ENCODE measurements around the gene LHFPL6. TPM values are rescaled to one million over a fixed set of nuclear protein-coding genes. Genes with fewer than 3 reads are reported as not detected.

Gene LHFPL6
- total RNA-seq, 2 donors from 2014 or later = 0.53 to 2.8 TPM

- H3K4me1 Mint-ChIP-seq = peaks cover 44% of the 10 kb centered on the region
- no peak overlapping the region for H3K27ac Mint-ChIP-seq
- H3K36me3 ChIP-seq (ENCODE audit: control insufficient read depth, insufficient read depth, low read length) = no peaks in the 10 kb centered on the region
- peaks cover 63% of the 10 kb centered on the region for H3K27me3 ChIP-seq (ENCODE audit: control insufficient read depth, insufficient read depth, low read length, poor library complexity, severe bottlenecking)
- H3K4me3 ChIP-seq (ENCODE audit: low read length) = peak overlapping the region; percentile 21
- DNase-seq = no peak
- WGBS, 2 experiments (ENCODE audit: insufficient coverage in 1 of 2, insufficient read length in 1 of 2) = 0 to 17% methylated on average over 1 to 3 of the region's 3 CpGs
- H3K9me3 ChIP-seq (ENCODE audit: control insufficient read depth, low read length) = peaks cover 17% of the 10 kb centered on the region
- H3K4me1 ChIP-seq (ENCODE audit: control insufficient read depth, insufficient read depth, low read length) = peaks cover 8% of the 10 kb centered on the region
- peaks cover 2% of the 10 kb centered on the region for H3K36me3 Mint-ChIP-seq (ENCODE audit: low read depth)
- peak overlapping the region; percentile 85 for H3K27ac ChIP-seq (ENCODE audit: low read depth, low read length)
- H3K4me3 Mint-ChIP-seq = peak overlapping the region; percentile 16
- peaks cover 12% of the 10 kb centered on the region for H3K9me3 Mint-ChIP-seq
- no peak overlapping the region for H3K9ac ChIP-seq (ENCODE audit: extremely low read depth, low read length, poor library complexity, severe bottlenecking)
- peaks cover 95% of the 10 kb centered on the region for H3K27me3 Mint-ChIP-seq (ENCODE audit: insufficient read depth)
- no peak for TF ChIP-seq CTCF (conservative IDR thresholded peaks at IDR 0.05)
Measured at GRCh38 chr13:39385621-39386231, 217.3 kb downstream of the LHFPL6 start.

GRCh38 chr13:39385154-39385553, 217.8 kb downstream of the LHFPL6 start:
- peaks cover 16% of the 10 kb centered on the region for H3K9me3 Mint-ChIP-seq
- Histone ChIP-seq H3K4me3 (ENCODE audit: low read length) (peak overlapping the region; percentile 21), H3K4me1 (ENCODE audit: control insufficient read depth, insufficient read depth, low read length) (peaks cover 8% of the 10 kb centered on the region), H3K9ac (ENCODE audit: extremely low read depth, low read length, poor library complexity, severe bottlenecking) (no peak overlapping the region), H3K27ac (ENCODE audit: low read depth, low read length) (peak overlapping the region; percentile 85), H3K27me3 (ENCODE audit: control insufficient read depth, insufficient read depth, low read length, poor library complexity, severe bottlenecking) (peaks cover 59% of the 10 kb centered on the region), H3K9me3 (ENCODE audit: control insufficient read depth, low read length) (peaks cover 19% of the 10 kb centered on the region), H3K36me3 (ENCODE audit: control insufficient read depth, insufficient read depth, low read length) (no peaks in the 10 kb centered on the region)
- peak overlapping the region; percentile 16 for H3K4me3 Mint-ChIP-seq
- TF ChIP-seq CTCF (conservative IDR thresholded peaks at IDR 0.05) = no peak
- WGBS, 2 experiments (ENCODE audit: insufficient coverage in 1 of 2, insufficient read length in 1 of 2) = 1 to 20% methylated on average over 1 to 4 of the region's 4 CpGs
- peaks cover 93% of the 10 kb centered on the region for H3K27me3 Mint-ChIP-seq (ENCODE audit: insufficient read depth)
- no peak overlapping the region for H3K27ac Mint-ChIP-seq
- peaks cover 44% of the 10 kb centered on the region for H3K4me1 Mint-ChIP-seq
- DNase-seq = no peak
- peaks cover 2% of the 10 kb centered on the region for H3K36me3 Mint-ChIP-seq (ENCODE audit: low read depth)

- H3K27ac Mint-ChIP-seq = no peak overlapping the region
- WGBS, 2 experiments (ENCODE audit: insufficient coverage in 1 of 2, insufficient read length in 1 of 2) = 94 to 97% methylated on average over 2 of the region's 2 CpGs
- H3K27me3 Mint-ChIP-seq (ENCODE audit: insufficient read depth) = peaks cover 86% of the 10 kb centered on the region
- H3K4me3 ChIP-seq (ENCODE audit: low read length) = no peak overlapping the region
- no peak overlapping the region for H3K9ac ChIP-seq (ENCODE audit: extremely low read depth, low read length, poor library complexity, severe bottlenecking)
- peaks cover 11% of the 10 kb centered on the region for H3K4me1 ChIP-seq (ENCODE audit: control insufficient read depth, insufficient read depth, low read length)
- peaks cover 22% of the 10 kb centered on the region for H3K9me3 Mint-ChIP-seq
- H3K36me3 ChIP-seq (ENCODE audit: control insufficient read depth, insufficient read depth, low read length) = no peaks in the 10 kb centered on the region
- no peak overlapping the region for H3K4me3 Mint-ChIP-seq
- TF ChIP-seq CTCF (conservative IDR thresholded peaks at IDR 0.05) = no peak
- no peak for DNase-seq
- H3K4me1 Mint-ChIP-seq = peaks cover 57% of the 10 kb centered on the region
- H3K36me3 Mint-ChIP-seq (ENCODE audit: low read depth) = peaks cover 2% of the 10 kb centered on the region
- H3K9me3 ChIP-seq (ENCODE audit: control insufficient read depth, low read length) = peaks cover 19% of the 10 kb centered on the region
- peaks cover 40% of the 10 kb centered on the region for H3K27me3 ChIP-seq (ENCODE audit: control insufficient read depth, insufficient read depth, low read length, poor library complexity, severe bottlenecking)
- H3K27ac ChIP-seq (ENCODE audit: low read depth, low read length) = no peak overlapping the region
Measured at GRCh38 chr13:39381456-39381855, 221.5 kb downstream of the LHFPL6 start.
